OCI-LY1 (cell line): ENCODE results near the gene ASB13.

Source experiments
- H2AFZ ChIP-seq: fragments of 200-600 bp; sonication (generic), shearing (Covaris generic); 2 replicates; pipeline ENCODE4 v1.6.0; 2014; ENCODE audit warnings: antibody characterized with exemption, mild to moderate bottlenecking, low read length
- H3F3A ChIP-seq: fragments of 200-600 bp; sonication (generic), shearing (Covaris generic); 2 replicates; pipeline ENCODE4 v1.6.0; 2014; ENCODE audit warnings: mild to moderate bottlenecking, antibody characterized with exemption, low read length, moderate library complexity; ENCODE audit not compliant: insufficient read depth
- H3K27ac ChIP-seq: fragments of 200-600 bp; sonication (generic); 2 replicates; pipeline ENCODE4 v1.5.1; 2014; ENCODE audit warnings: low read length, mixed run types, mild to moderate bottlenecking, low read depth; ENCODE audit not compliant: poor library complexity, severe bottlenecking
- H3K27me3 ChIP-seq: fragments of 200-600 bp; sonication (generic); 2 replicates; pipeline ENCODE4 v1.6.0; 2014; ENCODE audit warnings: antibody characterized with exemption, mild to moderate bottlenecking, low read length, moderate library complexity; ENCODE audit not compliant: insufficient read depth
- H3K36me3 ChIP-seq: fragments of 200-600 bp; sonication (generic); 2 replicates; pipeline ENCODE4 v1.6.1; 2014; ENCODE audit warnings: mild to moderate bottlenecking, antibody characterized with exemption, low read length, moderate library complexity, mixed read lengths; ENCODE audit not compliant: insufficient read depth
- H3K4me1 ChIP-seq: fragments of 200-600 bp; sonication (generic); 2 replicates; pipeline ENCODE4 v1.5.1; 2014; ENCODE audit warnings: mild to moderate bottlenecking, low read length, moderate library complexity; ENCODE audit not compliant: insufficient read depth, severe bottlenecking
- H3K4me2 ChIP-seq: fragments of 200-600 bp; sonication (generic), shearing (Covaris generic); 2 replicates; pipeline ENCODE4 v1.6.1; 2014; ENCODE audit warnings: low read length
- H3K4me3 ChIP-seq: fragments of 200-600 bp; sonication (generic); 2 replicates; pipeline ENCODE4 v1.5.1; 2014; ENCODE audit warnings: low read length, low read depth, mild to moderate bottlenecking, mixed read lengths; ENCODE audit not compliant: poor library complexity, severe bottlenecking
- H3K79me2 ChIP-seq: fragments of 200-600 bp; shearing (Covaris generic); 2 replicates; pipeline ENCODE4 v1.6.1; 2016; ENCODE audit warnings: mixed run types, low read length, mixed read lengths; ENCODE audit not compliant: insufficient read depth
- H3K9ac ChIP-seq: fragments of 200-600 bp; sonication (generic), shearing (Covaris generic); 2 replicates; pipeline ENCODE4 v1.6.1; 2014; ENCODE audit warnings: mild to moderate bottlenecking, low read length, mixed read lengths
- H3K9me2 ChIP-seq: fragments of 200-600 bp; sonication (generic), shearing (Covaris generic); 2 replicates; pipeline ENCODE4 v1.6.1; 2014; ENCODE audit warnings: low read depth, mild to moderate bottlenecking, low read length, mixed read lengths
- H3K9me3 ChIP-seq: fragments of 200-600 bp; shearing (Covaris generic); 2 replicates; pipeline ENCODE4 v1.6.1; 2014; ENCODE audit warnings: low read length, mixed read lengths
- H4K20me1 ChIP-seq: fragments of 200-600 bp; sonication (generic), shearing (Covaris generic); 2 replicates; pipeline ENCODE4 v1.6.0; 2016; ENCODE audit warnings: mild to moderate bottlenecking, low read length; ENCODE audit not compliant: insufficient read depth
- EZH2 ChIP-seq: fragments of 200-600 bp; sonication (generic), shearing (Covaris generic); IDR thresholded peaks from 2 replicates; pipeline ENCODE4 v1.8.0; 2017; ENCODE audit warnings: borderline replicate concordance, mixed run types, mild to moderate bottlenecking, antibody characterized with exemption, low read length, moderate library complexity, mixed read lengths
- TF ChIP-seq, protein P1 (sequence below): fragments of 200-600 bp; sonication (generic), shearing (Covaris generic); IDR thresholded peaks from 2 replicates; pipeline ENCODE4 v1.5.1; 2017; ENCODE audit warnings: mild to moderate bottlenecking, antibody characterized with exemption, low read length, moderate library complexity, mixed read lengths

Gene ASB13

DNA sequence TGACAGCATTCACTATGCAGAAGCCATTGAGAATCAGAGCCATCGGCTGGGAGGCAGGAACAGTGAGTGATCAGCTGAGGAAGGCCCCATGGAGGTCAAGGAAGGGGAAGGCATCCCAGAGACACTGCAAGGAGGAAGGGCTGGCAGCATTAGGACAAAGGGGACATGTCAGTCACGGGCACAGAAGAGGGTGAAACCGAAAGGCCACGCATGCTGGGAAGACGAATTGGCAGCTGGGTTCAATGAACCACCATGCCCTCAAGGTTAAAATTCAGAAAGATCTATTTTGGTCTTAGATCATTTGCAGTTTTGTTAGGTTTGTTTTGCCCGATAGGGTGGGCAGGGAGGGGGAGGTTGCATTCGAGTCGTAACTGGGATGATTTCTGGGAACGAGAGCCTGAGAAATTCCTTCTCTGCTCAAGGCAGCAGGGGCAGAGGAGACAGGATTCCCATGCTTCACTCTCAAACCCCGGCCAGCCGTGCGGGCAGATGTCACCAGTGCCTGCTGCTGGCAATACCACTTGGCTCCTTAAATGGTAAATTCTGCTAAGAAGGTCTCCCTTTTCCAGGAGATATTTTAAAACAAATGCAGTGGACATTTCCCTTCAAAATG lies 57.7 kb downstream of the ASB13 start:
- Histone ChIP-seq H3K9me2 (no peaks in the 10 kb centered on the region), H3K4me2 (no peak overlapping the region), H3K4me3 (no peak overlapping the region), H3K79me2 (no peaks in the 10 kb centered on the region), H4K20me1 (no peaks in the 10 kb centered on the region), H2AFZ (no peak overlapping the region), H3K9ac (no peak overlapping the region), H3K4me1 (no peaks in the 10 kb centered on the region), H3K36me3 (no peaks in the 10 kb centered on the region), H3F3A (no peaks in the 10 kb centered on the region), H3K9me3 (no peaks in the 10 kb centered on the region), H3K27ac (no peak overlapping the region), H3K27me3 (peaks cover 4% of the 10 kb centered on the region; the same call in 1 of the 2 replicates)
- TF ChIP-seq, protein P1, sequence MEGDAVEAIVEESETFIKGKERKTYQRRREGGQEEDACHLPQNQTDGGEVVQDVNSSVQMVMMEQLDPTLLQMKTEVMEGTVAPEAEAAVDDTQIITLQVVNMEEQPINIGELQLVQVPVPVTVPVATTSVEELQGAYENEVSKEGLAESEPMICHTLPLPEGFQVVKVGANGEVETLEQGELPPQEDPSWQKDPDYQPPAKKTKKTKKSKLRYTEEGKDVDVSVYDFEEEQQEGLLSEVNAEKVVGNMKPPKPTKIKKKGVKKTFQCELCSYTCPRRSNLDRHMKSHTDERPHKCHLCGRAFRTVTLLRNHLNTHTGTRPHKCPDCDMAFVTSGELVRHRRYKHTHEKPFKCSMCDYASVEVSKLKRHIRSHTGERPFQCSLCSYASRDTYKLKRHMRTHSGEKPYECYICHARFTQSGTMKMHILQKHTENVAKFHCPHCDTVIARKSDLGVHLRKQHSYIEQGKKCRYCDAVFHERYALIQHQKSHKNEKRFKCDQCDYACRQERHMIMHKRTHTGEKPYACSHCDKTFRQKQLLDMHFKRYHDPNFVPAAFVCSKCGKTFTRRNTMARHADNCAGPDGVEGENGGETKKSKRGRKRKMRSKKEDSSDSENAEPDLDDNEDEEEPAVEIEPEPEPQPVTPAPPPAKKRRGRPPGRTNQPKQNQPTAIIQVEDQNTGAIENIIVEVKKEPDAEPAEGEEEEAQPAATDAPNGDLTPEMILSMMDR = no peak
- no peak for TF ChIP-seq EZH2

DNA sequence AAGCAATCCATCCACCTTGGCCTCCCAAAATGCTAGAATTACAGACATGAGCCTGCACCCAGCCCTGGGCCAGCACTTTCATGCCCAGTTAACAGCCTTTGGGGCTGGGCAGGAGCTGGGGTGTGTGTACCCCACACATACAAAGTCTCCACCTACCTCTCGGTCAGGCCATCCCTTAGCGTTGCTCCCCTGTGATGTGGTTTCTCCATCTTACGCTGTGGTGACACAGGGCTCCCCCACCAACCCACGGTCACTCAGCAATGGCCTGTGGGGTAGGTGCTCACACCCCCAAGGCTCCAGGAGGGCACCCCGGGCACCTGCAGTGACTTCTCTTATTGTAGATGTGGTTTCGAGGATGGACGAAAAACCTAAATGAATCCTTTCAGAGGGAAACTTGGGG lies 58.8 kb downstream of the ASB13 start:
- H3K4me2 ChIP-seq = no peak overlapping the region
- TF ChIP-seq EZH2 = no peak
- TF ChIP-seq, protein P1 = no peak
- H3K4me1 ChIP-seq = no peaks in the 10 kb centered on the region
- H4K20me1 ChIP-seq = no peaks in the 10 kb centered on the region
- peaks cover 4% of the 10 kb centered on the region; the same call in 1 of the 2 replicates for H3K27me3 ChIP-seq
- no peaks in the 10 kb centered on the region for H3K9me2 ChIP-seq
- no peaks in the 10 kb centered on the region for H3F3A ChIP-seq
- H3K4me3 ChIP-seq = no peak overlapping the region
- H2AFZ ChIP-seq = no peak overlapping the region
- no peak overlapping the region for H3K27ac ChIP-seq
- no peaks in the 10 kb centered on the region for H3K79me2 ChIP-seq
- no peaks in the 10 kb centered on the region for H3K36me3 ChIP-seq
- no peak overlapping the region for H3K9ac ChIP-seq
- no peaks in the 10 kb centered on the region for H3K9me3 ChIP-seq

DNA sequence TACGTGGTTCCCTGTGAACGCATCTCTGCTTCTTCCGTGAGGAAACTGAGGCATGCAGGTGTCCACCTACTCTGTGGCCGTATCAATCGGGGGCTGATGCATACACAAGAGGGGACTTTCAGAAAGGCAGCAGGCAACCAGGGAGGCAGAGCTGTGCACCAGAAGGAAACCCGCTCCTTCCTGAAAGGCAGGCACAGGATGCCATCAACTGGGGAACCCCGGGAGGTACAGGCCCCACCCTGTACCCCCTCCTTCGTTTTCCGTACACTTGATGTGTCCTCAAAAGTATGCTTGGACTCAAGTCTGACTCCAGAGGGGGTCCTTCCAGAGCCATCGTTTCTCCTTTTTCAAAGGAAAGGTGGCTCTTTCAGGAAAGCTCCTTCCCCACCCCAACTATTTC lies 59.5 kb downstream of the ASB13 start:
- H3K9me3 ChIP-seq = no peaks in the 10 kb centered on the region
- H4K20me1 ChIP-seq = no peaks in the 10 kb centered on the region
- H3F3A ChIP-seq = no peaks in the 10 kb centered on the region
- H3K9me2 ChIP-seq = no peaks in the 10 kb centered on the region
- TF ChIP-seq, protein P1 = no peak
- no peak for TF ChIP-seq EZH2
- H3K27me3 ChIP-seq = peaks cover 4% of the 10 kb centered on the region; the same call in 1 of the 2 replicates
- no peak overlapping the region for H3K27ac ChIP-seq
- H3K36me3 ChIP-seq = no peaks in the 10 kb centered on the region
- no peak overlapping the region for H3K4me3 ChIP-seq
- H2AFZ ChIP-seq = no peak overlapping the region
- no peaks in the 10 kb centered on the region for H3K79me2 ChIP-seq
- H3K9ac ChIP-seq = no peak overlapping the region
- no peaks in the 10 kb centered on the region for H3K4me1 ChIP-seq
- no peak overlapping the region for H3K4me2 ChIP-seq
